Tibial artery (tissue), 4 donors: ENCODE results near the gene C11orf42.

Experiments
- DNase-seq, 2 donors: peaks; one replicate each; pipeline ENCODE4 v3.0.0-alpha.2; 2019
- H3K27ac ChIP-seq, 2 donors: fragments of 200-600 bp; sonication (generic) in 1 of 2; 1 replicate in 1 of 2; 2 replicates in 1 of 2; pipeline ENCODE4 v1.5.1; 2018 to 2019; ENCODE audit warnings: mild to moderate bottlenecking in 1 of 2
- H3K27me3 ChIP-seq, 2 donors: fragments of 200-600 bp; sonication (generic) in 1 of 2; one replicate each; pipeline versions ENCODE4 v1.5.1 to v1.6.0; 2016 to 2019
- H3K36me3 ChIP-seq, 3 donors: fragments of 200-600 bp; sonication (generic) in 2 of 3; one replicate each; pipeline ENCODE4 v1.5.1; 2016 to 2019; ENCODE audit warnings: mild to moderate bottlenecking in 2 of 3
- H3K4me1 ChIP-seq, 4 donors: fragments of 200-600 bp; sonication (generic) in 2 of 4; 1 replicate in 3 of 4; 2 replicates in 1 of 4; pipeline ENCODE4 v1.5.1; 2016 to 2019
- H3K4me3 ChIP-seq, 2 donors: fragments of 200-600 bp; sonication (generic) in 1 of 2; 1 replicate in 1 of 2; 2 replicates in 1 of 2; pipeline ENCODE4 v1.5.1; 2018 to 2019; ENCODE audit warnings: mild to moderate bottlenecking in 2 of 2
- H3K9me3 ChIP-seq, 3 donors: fragments of 200-600 bp; sonication (generic) in 1 of 3; one replicate each; pipeline ENCODE4 v1.5.1; 2016 to 2019
- CTCF ChIP-seq, 2 experiments: fragments of 200-600 bp in 1 of 2; fragments of 450-650 bp in 1 of 2; IDR thresholded peaks; one replicate each; pipeline ENCODE4 v1.5.1; 2017 to 2019; ENCODE audit warnings: antibody characterized with exemption in 2 of 2, mild to moderate bottlenecking in 1 of 2, moderate library complexity in 1 of 2
- intact Hi-C: fragments of 100-400 bp; cut with DNase I; formaldehyde crosslinking; loops from one replicate; pipeline ENCODE4 v1.15.0; 2023; ENCODE audit warnings: low total_unique reads

Gene C11orf42

GRCh38 chr11:6201481-6201880, 3.9 kb upstream of the C11orf42 start:
- no peaks in the 10 kb centered on the region for H3K4me1 ChIP-seq

GRCh38 chr11:6202041-6202440, 3.3 kb upstream of the C11orf42 start:
- Histone ChIP-seq H3K4me3 (no peak overlapping the region), H3K27me3 (no peaks in the 10 kb centered on the region), H3K4me1 (no peaks in the 10 kb centered on the region), H3K9me3 (no peaks in the 10 kb centered on the region), H3K27ac (no peak overlapping the region), H3K36me3 (peaks cover 0 to 30% (median 15%) of the 10 kb centered on the region in 3 donors)
- no peak for TF ChIP-seq CTCF (IDR thresholded peaks at IDR 0.05)
- no peak for DNase-seq
- intact Hi-C loops = no loop called here

More at GRCh38 chr11:6201481-6201880, 3.9 kb upstream of the C11orf42 start:
- no peaks in the 10 kb centered on the region for H3K27me3 ChIP-seq
- H3K27ac ChIP-seq = no peak overlapping the region
- H3K36me3 ChIP-seq = peaks cover 0 to 27% (median 15%) of the 10 kb centered on the region in 3 donors
- intact Hi-C loops = no loop called here
- no peak for DNase-seq
- no peak overlapping the region for H3K4me3 ChIP-seq
- H3K9me3 ChIP-seq = no peaks in the 10 kb centered on the region
- TF ChIP-seq CTCF (IDR thresholded peaks at IDR 0.05) = no peak

- H3K9me3 ChIP-seq = no peaks in the 10 kb centered on the region
- intact Hi-C loops = no loop called here
- no peaks in the 10 kb centered on the region for H3K27me3 ChIP-seq
- TF ChIP-seq CTCF (IDR thresholded peaks at IDR 0.05) = no peak
- H3K4me1 ChIP-seq = no peaks in the 10 kb centered on the region
- peaks cover 0 to 42% (median 27%) of the 10 kb centered on the region in 3 donors for H3K36me3 ChIP-seq
- DNase-seq = no peak
- no peak overlapping the region for H3K27ac ChIP-seq
- no peak overlapping the region for H3K4me3 ChIP-seq
These were observed 2.0 kb upstream of the C11orf42 start for GRCh38 chr11:6203327-6203726.

- H3K27me3 ChIP-seq = no peaks in the 10 kb centered on the region
- H3K9me3 ChIP-seq = no peaks in the 10 kb centered on the region
- no peak overlapping the region for H3K4me3 ChIP-seq
- intact Hi-C loops = no loop called here
- DNase-seq = no peak
- H3K4me1 ChIP-seq = no peaks in the 10 kb centered on the region
- TF ChIP-seq CTCF (IDR thresholded peaks at IDR 0.05) = no peak
- peaks cover 0 to 56% (median 36%) of the 10 kb centered on the region in 3 donors for H3K36me3 ChIP-seq
- H3K27ac ChIP-seq = no peak overlapping the region
These were observed 651 bp upstream of the C11orf42 start for GRCh38 chr11:6204706-6205105.

- Histone ChIP-seq H3K36me3 (peaks cover 19 to 75% (median 55%) of the 10 kb centered on the region in 3 donors), H3K4me3 (no peak overlapping the region), H3K27me3 (no peaks in the 10 kb centered on the region), H3K4me1 (no peaks in the 10 kb centered on the region), H3K9me3 (no peaks in the 10 kb centered on the region), H3K27ac (no peak overlapping the region)
- intact Hi-C loops = no loop called here
- TF ChIP-seq CTCF (IDR thresholded peaks at IDR 0.05) = no peak
- DNase-seq = no peak
These were observed 1.3 kb downstream of the C11orf42 start for GRCh38 chr11:6206456-6207180.
